GM12878 (cell line): Measurements from ENCODE around the gene WDR59. TPM values are rescaled to one million over a fixed set of nuclear protein-coding genes. Genes with fewer than 3 reads are reported as not detected.

Source experiments
- EP300 ChIP-seq, 2 experiments: fragments of 150-350 bp in 1 of 2; IDR thresholded peaks; 2 replicates each; pipeline ENCODE4 v1.6.1; 2011 to 2012; ENCODE audit warnings: low read depth in 2 of 2, low read length in 2 of 2, borderline replicate concordance in 1 of 2, improper control_type of control experiment in 1 of 2, inconsistent platforms in 1 of 2; ENCODE audit not compliant: control insufficient read depth in 1 of 2
- HDAC6 ChIP-seq: fragments of 200-600 bp; sonication (generic); IDR thresholded peaks from one replicate; pipeline ENCODE4 v1.8.0; 2017; ENCODE audit warnings: antibody characterized with exemption; ENCODE audit not compliant: unreplicated experiment
- IKZF2 ChIP-seq, 2 experiments: fragments of 450-650 bp; IDR thresholded peaks; 2 replicates each; pipeline ENCODE4 v1.6.1; 2017; ENCODE audit warnings: mild to moderate bottlenecking in 2 of 2, moderate library complexity in 2 of 2
- NFIC ChIP-seq: IDR thresholded peaks from 2 replicates; pipeline ENCODE4 v1.6.1; 2012; ENCODE audit warnings: low read depth, mild to moderate bottlenecking, inconsistent platforms, low read length, moderate library complexity
- PKNOX1 ChIP-seq: fragments of 450-650 bp; IDR thresholded peaks from 2 replicates; pipeline ENCODE4 v1.6.1; 2016; ENCODE audit warnings: mild to moderate bottlenecking
- POU2F2 ChIP-seq: IDR thresholded peaks from 3 replicates; pipeline ENCODE4 v1.6.1; 2011; ENCODE audit warnings: low read depth, mild to moderate bottlenecking, low read length, borderline replicate concordance
- SPI1 ChIP-seq: IDR thresholded peaks from 2 replicates; pipeline ENCODE4 v1.6.1; 2011; ENCODE audit warnings: low read depth, mild to moderate bottlenecking, low read length, moderate library complexity, borderline replicate concordance; ENCODE audit not compliant: insufficient read depth
- ZNF592 ChIP-seq: fragments of 450-650 bp; IDR thresholded peaks from 2 replicates; pipeline ENCODE4 v1.6.1; 2017; ENCODE audit warnings: mild to moderate bottlenecking, moderate library complexity
- polyA plus RNA-seq, 11 experiments: library from polyadenylated mRNA; depleted of rRNA in 4 of 11; unstranded in 6 of 11; stranded (reverse) in 5 of 11; fragments of >200 nt; fragmentation: Nextera tagmentation in 4 of 11; fragmentation: Illumina TruSeq in 1 of 11; extraction: Ambion mirVana in 4 of 11; extraction: Trizol in 1 of 11; gene quantifications; 1 replicate in 1 of 11; 2 replicates in 10 of 11; pipeline versions ENCODE4 v1.2.1 to v1.2.3, GENCODE V29; 2011 to 2016; ENCODE audit warnings: inconsistent platforms in 2 of 11, missing spikeins in 2 of 11, low read depth in 1 of 11
- total RNA-seq, 4 experiments: library from RNA; depleted of rRNA in 3 of 4; stranded (reverse); fragments of >200 nt in 3 of 4; fragmentation: Illumina TruSeq in 1 of 4; extraction: Trizol in 1 of 4; gene quantifications; 2 replicates each; pipeline versions ENCODE4 v1.2.1 to v1.2.3, GENCODE V29; 2013 to 2021

The WDR59 gene
- total and polyA plus RNA-seq, 10 of the 15 experiments (the other 5 are each of a cell fraction or from before 2014, with no cell fraction given), result 9.7 to 78.4 (median 24.5) TPM

- TF ChIP-seq ZNF592 (no peak), PKNOX1 (peak; percentile 64), IKZF2 (IDR thresholded peaks at IDR 0.05) (no peak), POU2F2 (peak; percentile 86; the same call in 2 of the 3 replicates), EP300 (IDR thresholded peaks at IDR 0.05; ENCODE audit: borderline replicate concordance in 1 of 2, control insufficient read depth in 1 of 2, low read depth in 2 of 2, low read length in 2 of 2) (no peak), HDAC6 (no peak), SPI1 (peak; percentile 60; the same call in 1 of the 2 replicates), NFIC (peak; percentile 45; the same call in 1 of the 2 replicates)
Observed at GRCh38 chr16:74892574-74893461, 92.1 kb downstream of the WDR59 start (continued).
